Body of pancreas (tissue), 4 donors: ENCODE data around the gene CDC14B. TPM values are rescaled to one million over a fixed set of nuclear protein-coding genes. Genes with fewer than 3 reads are reported as not detected.

Experiments
- ATAC-seq: fragments of 150-250 bp; one replicate; pipeline ENCODE4 v1.9.1; 2016
- DNase-seq, 4 donors: peaks; one replicate each; pipeline ENCODE4 v3.0.0-alpha.2; 2019
- H3K27ac ChIP-seq, 4 donors: fragments of 200-600 bp; sonication (generic); 1 replicate in 3 of 4; 2 replicates in 1 of 4; pipeline versions ENCODE4 v1.5.1 to v1.6.1; 2016 to 2019; ENCODE audit warnings: mild to moderate bottlenecking in 1 of 4, mixed read lengths in 1 of 4, moderate library complexity in 1 of 4
- H3K27me3 ChIP-seq, 2 donors: fragments of 200-600 bp; sonication (generic); one replicate each; pipeline ENCODE4 v1.6.0; 2016; ENCODE audit warnings: mild to moderate bottlenecking in 1 of 2
- H3K36me3 ChIP-seq, 2 donors: fragments of 200-600 bp; sonication (generic); replicated peaks in 1 of 2; 2 replicates each; pipeline ENCODE4 v1.5.1; 2016; ENCODE audit warnings: low read depth in 2 of 2; ENCODE audit not compliant: insufficient read depth in 1 of 2
- H3K4me1 ChIP-seq: fragments of 200-600 bp; sonication (generic); one replicate; pipeline ENCODE4 v1.6.0; 2016
- H3K4me3 ChIP-seq, 2 donors: fragments of 200-600 bp; sonication (generic); 1 replicate in 1 of 2; 2 replicates in 1 of 2; pipeline ENCODE4 v1.5.1; 2016 to 2019
- H3K9me3 ChIP-seq, 3 donors: fragments of 200-600 bp; sonication (generic); 1 replicate in 2 of 3; 2 replicates in 1 of 3; pipeline ENCODE4 v1.5.1; 2016
- CTCF ChIP-seq, 7 experiments: fragments of 450-650 bp in 4 of 7; fragments of 200-600 bp in 3 of 7; sonication (generic) in 3 of 7; IDR thresholded peaks; one replicate each; pipeline ENCODE4 v1.5.1; 2016 to 2019; ENCODE audit warnings: antibody characterized with exemption in 7 of 7
- POLR2A ChIP-seq, 3 donors: fragments of 450-650 bp; IDR thresholded peaks; one replicate each; pipeline ENCODE4 v1.6.1; 2016; ENCODE audit warnings: antibody characterized with exemption in 3 of 3, mild to moderate bottlenecking in 2 of 3
- WGBS, 2 donors: methylation state at CpG; one replicate each; pipeline ENCODE4 v1.1.5; 2017; 5-methylcytosine and 5-hydroxymethylcytosine counted together
- intact Hi-C: fragments of 100-400 bp; cut with DNase I; formaldehyde crosslinking; loops from one replicate; pipeline ENCODE4 v1.15.1; 2023
- total RNA-seq, 2 donors: library from RNA; depleted of rRNA; stranded (reverse); fragments of >200 nt; gene quantifications; one replicate each; pipeline ENCODE4 v1.1.0, GENCODE V29; 2016

The CDC14B gene
- total RNA-seq, 2 donors from 2014 or later: 10.9 to 16.1 TPM

GRCh38 chr9:96462541-96462940 lies 157.1 kb downstream of the CDC14B start:
- TF ChIP-seq CTCF (IDR thresholded peaks at IDR 0.05): no peak
- H3K27ac ChIP-seq: no peak overlapping the region
- no peaks in the 10 kb centered on the region for H3K9me3 ChIP-seq
- no peak for ATAC-seq
- no peak for DNase-seq
- H3K4me3 ChIP-seq: no peak overlapping the region
- 94 to 98% methylated on average over 6 of the region's 6 CpGs for WGBS, 2 donors
- no peaks in the 10 kb centered on the region for H3K27me3 ChIP-seq
- H3K4me1 ChIP-seq: no peaks in the 10 kb centered on the region
- H3K36me3 ChIP-seq: no peaks in the 10 kb centered on the region
- intact Hi-C loops: no loop called here

GRCh38 chr9:96461336-96461735 lies 158.3 kb downstream of the CDC14B start:
- Histone ChIP-seq H3K27me3 (no peaks in the 10 kb centered on the region), H3K36me3 (no peaks in the 10 kb centered on the region), H3K9me3 (no peaks in the 10 kb centered on the region), H3K4me1 (no peaks in the 10 kb centered on the region), H3K27ac (no peak overlapping the region), H3K4me3 (no peak overlapping the region)
- ATAC-seq (no peak), DNase-seq (no peak)
- no peak for TF ChIP-seq CTCF (IDR thresholded peaks at IDR 0.05)
- no peak for TF ChIP-seq POLR2A (IDR thresholded peaks at IDR 0.05)
- intact Hi-C loops: no loop called here
- 90 to 95% methylated on average over 6 to 8 of the region's 8 CpGs for WGBS, 2 donors

- ATAC-seq (no peak), DNase-seq (no peak)
- intact Hi-C loops: no loop called here
- Histone ChIP-seq H3K4me1 (no peaks in the 10 kb centered on the region), H3K9me3 (no peaks in the 10 kb centered on the region), H3K27ac (no peak overlapping the region), H3K4me3 (no peak overlapping the region), H3K27me3 (no peaks in the 10 kb centered on the region), H3K36me3 (no peaks in the 10 kb centered on the region)
- TF ChIP-seq POLR2A (IDR thresholded peaks at IDR 0.05) (no peak), CTCF (IDR thresholded peaks at IDR 0.05) (no peak)
Measured at GRCh38 chr9:96460882-96461281, 158.8 kb downstream of the CDC14B start.

GRCh38 chr9:96460470-96460869 lies 159.2 kb downstream of the CDC14B start:
- no peaks in the 10 kb centered on the region for H3K27me3 ChIP-seq
- WGBS, 2 donors: 83 to 89% methylated on average over 5 of the region's 5 CpGs
- ATAC-seq: no peak
- no peak for DNase-seq
- no peaks in the 10 kb centered on the region for H3K4me1 ChIP-seq
- H3K36me3 ChIP-seq: no peaks in the 10 kb centered on the region
- no peak overlapping the region for H3K4me3 ChIP-seq
- intact Hi-C loops: no loop called here
- no peaks in the 10 kb centered on the region for H3K9me3 ChIP-seq
- H3K27ac ChIP-seq: no peak overlapping the region
- TF ChIP-seq CTCF (IDR thresholded peaks at IDR 0.05) (no peak), POLR2A (IDR thresholded peaks at IDR 0.05) (no peak)

GRCh38 chr9:96459268-96460007 lies 160.2 kb downstream of the CDC14B start:
- intact Hi-C loops: no loop called here
- Histone ChIP-seq H3K4me3 (no peak overlapping the region), H3K4me1 (no peaks in the 10 kb centered on the region), H3K36me3 (no peaks in the 10 kb centered on the region), H3K27ac (no peak overlapping the region), H3K27me3 (no peaks in the 10 kb centered on the region), H3K9me3 (no peaks in the 10 kb centered on the region)
- ATAC-seq (no peak), DNase-seq (no peak)
- TF ChIP-seq CTCF (IDR thresholded peaks at IDR 0.05) (no peak), POLR2A (IDR thresholded peaks at IDR 0.05) (no peak)
- 92 to 95% methylated on average over 7 of the region's 7 CpGs for WGBS, 2 donors
